ENCODE measurements around the gene LEMD3. TPM values are rescaled to one million over a fixed set of nuclear protein-coding genes. Genes with fewer than 3 reads are reported as not detected.

The LEMD3 gene
- total RNA-seq (2014; rRNA removed; shearing (Covaris generic)): 41.0 and 58.1 TPM in 2 replicates

DNA sequence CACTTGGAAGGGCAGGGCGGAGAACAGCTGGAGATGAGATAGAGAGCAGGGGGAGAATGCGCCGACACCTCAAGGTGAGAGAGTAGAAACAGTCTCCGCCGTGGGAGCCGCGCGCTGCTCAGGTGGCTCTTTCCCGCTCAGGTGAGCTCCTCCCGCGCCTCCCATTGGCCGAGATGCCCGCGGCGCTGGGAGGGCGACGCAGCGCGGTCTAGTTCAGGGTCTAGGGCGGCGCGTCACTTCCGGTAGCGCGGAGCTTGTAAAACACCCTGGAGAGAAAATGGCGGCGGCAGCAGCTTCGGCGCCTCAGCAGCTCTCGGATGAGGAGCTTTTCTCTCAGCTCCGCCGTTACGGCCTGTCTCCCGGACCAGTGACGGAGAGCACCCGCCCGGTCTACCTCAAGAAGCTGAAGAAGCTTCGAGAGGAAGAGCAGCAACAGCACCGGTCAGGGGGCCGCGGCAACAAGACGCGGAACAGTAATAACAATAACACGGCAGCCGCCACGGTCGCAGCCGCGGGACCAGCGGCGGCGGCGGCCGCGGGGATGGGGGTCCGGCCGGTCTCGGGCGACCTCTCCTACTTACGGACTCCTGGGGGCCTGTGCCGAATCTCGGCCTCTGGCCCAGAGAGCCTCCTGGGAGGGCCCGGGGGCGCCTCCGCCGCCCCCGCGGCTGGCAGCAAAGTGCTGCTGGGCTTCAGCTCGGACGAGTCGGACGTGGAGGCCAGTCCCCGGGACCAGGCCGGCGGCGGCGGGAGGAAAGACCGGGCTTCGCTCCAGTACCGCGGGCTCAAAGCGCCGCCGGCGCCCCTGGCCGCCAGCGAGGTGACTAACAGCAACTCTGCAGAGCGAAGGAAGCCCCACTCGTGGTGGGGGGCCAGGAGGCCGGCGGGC lies at the start of gene LEMD3:
Gene LEMD3 (plus strand): TSS at position 264 of the 889 bp plus-strand sequence. CDS start 14 bp downstream, at position 278.

DNA sequence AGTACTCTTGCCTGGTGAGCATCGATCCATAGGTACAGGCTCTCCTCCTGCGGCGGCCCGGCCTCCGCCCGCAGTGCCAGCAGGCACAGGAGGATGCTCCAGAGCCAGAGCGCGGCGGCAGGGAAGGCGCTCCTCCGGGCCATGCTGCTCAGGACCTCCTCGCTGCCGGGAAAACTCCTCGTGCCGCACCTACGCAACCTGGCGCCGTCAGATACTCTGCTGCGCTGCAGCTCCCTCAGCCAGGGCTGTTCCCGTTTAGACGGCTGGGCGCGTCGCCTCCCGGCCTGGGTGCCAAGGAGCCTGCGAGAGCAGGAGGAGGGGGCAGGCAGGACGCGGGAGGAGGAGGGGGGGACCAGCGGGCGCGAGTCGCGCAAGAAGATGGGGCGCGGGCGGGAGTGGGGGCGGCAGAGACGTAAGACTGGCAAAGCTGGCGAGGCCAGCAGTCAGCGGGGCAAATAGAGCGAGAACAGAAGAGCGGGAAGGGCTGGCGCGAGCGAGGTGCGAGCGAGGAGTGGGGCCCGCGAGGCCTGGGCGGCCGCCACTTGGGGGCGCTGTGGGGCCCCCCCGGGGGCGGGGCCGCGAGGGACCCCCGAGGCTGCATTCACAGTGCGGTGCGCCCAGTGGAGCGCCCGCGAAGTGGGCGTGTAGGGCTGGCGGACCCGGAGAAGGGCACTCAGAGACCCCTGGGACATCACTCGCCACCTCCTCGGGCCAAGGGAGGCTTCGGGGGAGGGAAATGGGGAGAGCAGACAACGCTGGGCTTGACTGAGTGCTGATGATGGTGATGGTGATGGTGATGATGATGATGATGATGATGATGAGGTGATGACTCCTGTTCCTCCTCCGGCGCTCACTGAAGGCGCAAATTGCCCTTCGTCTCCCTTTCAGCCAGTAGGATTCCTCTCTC lies 48.1 kb upstream of the LEMD3 start, which contains the start of gene WIF1:
Gene WIF1 (minus strand): TSS at position 257 of the 907 bp plus-strand sequence. CDS start 114 bp downstream, at position 143.

DNA sequence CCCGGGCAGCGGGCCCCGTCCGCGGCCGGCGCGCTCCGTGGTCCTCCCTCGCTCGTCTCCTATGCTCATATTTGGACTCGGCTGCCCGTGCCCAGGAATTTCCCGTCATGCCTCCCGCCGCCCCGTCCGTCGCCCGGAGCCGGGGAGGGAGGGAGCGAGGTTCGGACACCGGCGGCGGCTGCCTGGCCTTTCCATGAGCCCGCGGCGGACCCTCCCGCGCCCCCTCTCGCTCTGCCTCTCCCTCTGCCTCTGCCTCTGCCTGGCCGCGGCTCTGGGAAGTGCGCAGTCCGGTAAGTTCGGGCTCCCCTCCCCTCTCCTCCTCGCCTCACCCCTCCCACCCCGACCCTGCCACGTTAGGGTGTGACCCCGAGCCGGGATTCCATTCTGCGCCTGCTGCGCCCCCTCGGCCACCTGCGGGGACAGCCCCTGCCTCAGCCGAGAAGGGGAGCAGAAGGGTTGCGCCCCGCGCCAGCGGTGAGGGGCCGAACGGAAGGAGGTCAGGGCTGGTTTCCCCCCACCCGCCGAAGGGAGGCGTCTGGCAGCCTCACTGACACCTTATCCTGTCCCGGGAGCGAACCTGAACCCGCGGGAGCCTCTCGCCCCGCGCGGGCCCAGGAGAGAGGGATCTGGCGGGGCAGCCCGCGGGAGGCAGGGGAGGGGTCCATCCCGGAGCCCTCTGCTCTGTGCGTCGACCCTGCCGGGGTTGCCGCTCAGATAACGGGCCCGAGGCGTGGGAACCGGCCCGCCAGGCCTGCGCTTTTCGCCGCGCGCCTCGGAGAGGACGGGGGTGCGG lies 109.4 kb downstream of the LEMD3 start, which contains the start of gene MSRB3:
Gene MSRB3 (plus strand): TSS at position 108 of the 793 bp plus-strand sequence. CDS start 29,897 bp downstream, outside the sequence.

Other genes with a start within 250 kb of the LEMD3 start
- not detected in 2 replicates for gene WIF1, start 48.3 kb upstream of the LEMD3 start, total RNA-seq (2014; rRNA removed; shearing (Covaris generic))
- gene MSRB3, start 109.1 kb downstream of the LEMD3 start, total RNA-seq (2014; rRNA removed; shearing (Covaris generic)): 4.9 and 6.9 TPM in 2 replicates

All from A375 (cell line).